UCSD-AML1 (cell line): Measurements from ENCODE around the gene GP5.

Experiments used
- DNase-seq: peaks from one replicate; lab custom pipeline; 2025; ENCODE audit not compliant: unreplicated experiment; lab: John Stamatoyannopoulos, UW

GP5 gene

DNA sequence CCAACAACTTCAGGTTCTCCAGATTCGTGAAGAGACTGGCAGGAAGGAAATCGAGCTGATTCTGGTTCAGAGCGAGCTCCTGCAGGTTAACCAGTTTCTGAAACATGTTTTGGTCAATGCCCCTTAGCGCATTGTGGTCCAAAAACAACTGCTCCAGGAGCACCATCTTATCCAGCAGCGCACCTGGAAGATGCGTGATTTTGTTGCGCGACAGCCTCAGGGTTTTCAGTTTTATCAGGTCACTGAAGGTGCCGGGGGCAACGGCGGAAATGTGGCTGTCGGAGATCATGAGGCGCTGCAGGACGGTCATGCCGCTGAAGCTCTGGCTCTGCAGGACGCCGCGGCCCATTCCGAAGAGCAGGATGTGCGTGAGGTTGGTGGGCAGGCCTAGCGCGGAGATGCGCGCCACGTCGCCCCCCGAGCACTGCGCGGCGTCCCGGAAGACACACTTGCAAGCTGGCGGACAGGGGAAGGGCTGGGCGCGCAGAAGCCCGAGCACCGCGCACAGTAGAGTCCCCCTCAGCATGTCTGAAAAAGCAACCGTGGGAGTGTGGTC lies 1.2 kb downstream of the GP5 start:
- peak; percentile 37 for DNase-seq

DNA sequence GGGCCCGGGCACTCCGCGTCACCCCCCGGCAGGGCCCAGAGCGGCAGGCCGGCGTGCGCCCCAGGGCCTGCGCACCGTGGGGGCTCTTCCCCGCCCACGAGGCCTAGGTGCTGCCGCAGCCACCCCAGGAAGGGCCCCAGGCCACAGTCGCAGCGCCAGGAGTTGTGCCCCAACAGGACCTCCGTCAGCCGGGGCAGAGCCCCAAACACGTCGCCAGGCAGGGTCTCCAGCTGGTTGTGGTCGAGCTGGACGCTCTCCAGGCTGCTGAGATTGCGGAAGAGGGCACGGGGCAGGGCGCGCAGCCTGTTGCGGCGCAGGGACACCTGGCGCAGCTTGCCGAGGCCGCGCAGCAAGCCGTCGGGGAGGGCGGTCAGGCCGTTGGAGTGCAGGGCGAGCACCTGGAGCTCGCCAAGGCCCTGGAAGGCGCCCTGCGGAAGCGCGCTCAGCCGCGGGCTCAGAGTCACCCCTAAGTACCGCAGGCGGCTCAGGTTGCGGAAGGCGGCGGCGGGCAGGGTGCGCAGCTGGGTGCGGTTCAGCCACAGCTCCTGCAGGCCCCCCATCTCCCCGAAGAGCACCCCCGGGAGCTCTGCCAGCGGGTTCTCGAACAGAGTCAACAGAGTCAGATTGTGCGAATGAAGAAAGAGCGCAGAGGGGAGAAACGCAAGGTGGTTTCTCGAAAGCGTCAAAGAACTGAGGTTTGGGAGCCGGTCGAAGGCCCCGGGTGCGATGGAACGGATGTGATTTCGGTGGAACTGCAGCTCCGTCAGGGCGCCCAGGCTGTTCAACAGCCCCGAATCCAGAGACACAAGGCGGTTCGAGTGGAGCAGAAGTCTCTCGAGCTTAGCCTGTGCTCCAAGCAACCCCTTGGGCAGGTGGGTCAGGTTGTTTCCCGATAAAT lies 2.0 kb downstream of the GP5 start:
- DNase-seq = no peak

DNA sequence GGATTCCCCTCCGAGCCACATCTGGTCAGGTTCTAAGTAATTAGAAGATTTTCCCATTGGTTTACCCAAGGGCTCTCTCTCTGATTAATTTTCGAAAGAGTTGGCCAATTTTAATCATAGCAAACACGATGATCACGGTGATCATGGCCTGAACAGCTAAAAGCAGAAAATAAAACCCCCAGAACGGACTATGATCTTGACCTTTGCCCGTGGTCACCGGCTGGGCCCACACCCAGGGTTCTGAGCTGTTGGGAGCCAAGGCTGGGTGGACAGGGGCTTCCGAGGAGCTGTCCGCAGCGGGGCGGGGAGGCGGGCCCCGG lies 2.6 kb downstream of the GP5 start:
- DNase-seq = no peak

DNA sequence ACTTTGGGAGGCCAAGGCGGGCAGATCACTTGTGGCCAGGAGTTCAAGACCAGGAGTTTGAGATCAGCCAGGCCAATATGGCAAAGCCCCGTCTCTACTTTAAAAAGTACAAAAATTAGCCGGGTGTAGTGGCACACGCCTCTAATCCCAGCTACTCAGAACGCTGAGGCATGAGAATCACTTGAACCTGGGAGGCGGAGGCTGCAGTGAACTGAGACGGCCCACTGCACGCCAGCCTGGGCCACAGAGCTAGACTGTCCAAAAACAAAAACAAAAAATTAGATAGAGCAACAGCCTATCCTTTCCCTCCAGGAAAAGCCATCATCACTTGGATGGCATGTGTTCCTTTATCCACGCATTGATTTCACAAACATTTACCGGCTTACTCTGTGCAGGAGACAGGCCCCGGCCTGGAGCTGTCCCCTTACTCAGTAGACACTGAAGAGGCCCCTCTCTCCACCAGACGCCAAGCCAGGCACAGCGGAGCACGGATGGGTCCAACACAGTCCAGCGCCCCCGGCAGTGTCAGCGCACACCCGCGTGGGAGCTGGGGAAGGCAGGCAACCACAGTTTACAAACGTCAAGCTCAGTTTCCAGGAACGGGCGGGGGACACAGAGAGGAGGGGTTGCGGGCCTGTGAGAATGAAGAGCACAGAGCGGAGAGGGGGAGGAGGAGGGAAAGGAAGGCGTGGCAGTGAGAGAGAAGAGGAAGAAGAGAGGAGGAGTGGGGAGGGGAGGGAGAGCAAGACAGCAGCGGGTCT lies 3.1 kb downstream of the GP5 start:
- peak; percentile 30 for DNase-seq

DNA sequence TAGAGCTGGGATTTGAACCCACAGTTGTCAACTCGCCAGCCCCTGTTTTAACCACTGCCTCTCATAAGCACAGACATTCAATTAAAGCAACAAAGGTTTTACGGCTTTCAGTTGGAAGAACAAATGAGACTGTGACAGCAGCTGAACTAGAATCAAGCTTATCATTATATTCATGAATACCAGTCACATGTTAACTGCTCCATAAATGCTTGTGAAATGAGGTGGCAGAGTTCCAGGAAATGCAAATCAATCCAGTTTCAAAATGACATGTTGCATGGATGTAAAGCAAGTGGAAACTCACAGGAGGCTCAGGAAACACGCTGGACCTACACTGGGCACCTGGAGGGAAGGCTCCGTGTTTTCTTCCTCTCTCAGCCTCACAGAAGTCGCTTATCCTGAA lies 3.9 kb downstream of the GP5 start:
- DNase-seq = no peak

DNA sequence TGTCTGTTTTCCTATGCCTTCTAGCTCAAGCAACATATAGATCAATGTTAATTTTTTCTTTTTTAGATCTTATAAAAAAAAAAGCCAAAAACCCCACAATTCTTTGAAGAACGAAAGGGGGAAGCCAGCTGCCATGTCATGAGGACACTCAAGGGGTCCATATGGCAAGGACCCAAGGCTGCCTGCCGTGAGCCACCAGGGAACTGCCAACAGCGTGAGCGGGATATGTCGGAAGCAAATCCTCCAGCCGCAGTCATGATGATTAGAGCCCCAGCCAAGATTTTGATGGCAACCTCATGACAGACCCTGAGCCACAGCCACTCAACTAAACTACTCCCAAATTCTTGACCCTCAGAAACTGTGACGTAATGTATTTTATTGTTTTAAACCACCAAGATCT lies 6.5 kb downstream of the GP5 start:
- no peak for DNase-seq

DNA sequence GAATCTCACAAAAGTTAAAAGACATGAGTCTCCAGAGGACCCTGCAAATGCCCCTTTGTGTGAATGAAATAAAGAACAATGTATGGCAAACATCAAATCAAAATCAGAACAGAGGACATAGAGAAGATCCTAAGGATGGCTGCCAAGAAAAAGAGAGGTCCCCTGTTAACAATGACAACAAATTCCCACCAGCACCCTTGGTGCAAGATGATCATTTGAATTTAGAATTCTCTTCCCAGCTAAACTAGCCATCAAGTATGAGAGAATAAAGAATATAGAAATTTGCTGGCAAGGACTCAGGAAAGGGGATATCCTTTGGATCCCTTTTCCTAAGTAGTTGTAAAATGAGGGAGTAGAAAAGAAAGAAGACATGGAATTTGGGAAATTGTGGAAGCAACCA lies 8.2 kb downstream of the GP5 start:
- DNase-seq = no peak

DNA sequence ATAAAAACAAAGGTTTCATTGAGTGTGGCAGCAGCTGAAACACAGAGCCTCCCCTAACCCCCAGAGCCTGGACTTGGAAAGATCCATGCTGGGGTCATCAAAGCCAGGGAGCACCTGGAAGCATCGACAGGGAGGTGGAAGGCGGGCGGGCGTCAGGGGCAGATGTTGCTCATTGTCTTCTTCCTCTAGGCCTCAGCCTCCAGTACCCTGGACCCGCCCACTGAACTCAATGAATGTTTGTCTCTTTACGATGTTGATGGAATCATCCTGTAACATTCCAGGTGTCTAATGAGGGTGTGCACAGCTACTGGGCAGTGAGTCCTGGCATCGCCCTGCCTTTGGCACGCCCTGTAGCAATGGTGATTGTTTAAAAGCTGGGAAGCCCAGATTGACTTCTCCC lies 9.8 kb downstream of the GP5 start:
- DNase-seq = no peak

DNA sequence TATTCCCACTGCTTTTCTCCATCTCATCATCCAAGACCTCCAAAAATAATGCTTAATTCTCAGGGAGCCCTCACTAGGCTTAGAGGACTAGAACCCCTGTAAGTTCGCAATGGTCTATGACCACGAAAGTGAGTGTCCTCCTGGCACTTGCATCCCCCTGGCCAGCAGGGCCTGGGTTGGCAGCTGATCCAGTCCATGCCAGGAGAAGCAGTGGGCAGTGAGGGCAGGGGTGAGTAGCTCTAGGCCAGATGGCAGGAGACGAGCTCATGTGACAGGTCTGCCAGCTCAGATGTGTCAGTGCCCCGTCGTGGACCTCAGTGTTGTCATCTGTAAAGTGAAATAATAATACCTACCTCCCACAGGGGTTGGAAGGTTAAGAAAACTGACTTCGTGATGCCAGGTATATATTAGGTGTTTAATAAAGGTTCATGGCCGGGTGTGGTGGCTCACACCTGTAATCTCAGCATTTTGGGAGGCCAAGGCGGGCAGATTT lies 11.1 kb downstream of the GP5 start:
- no peak for DNase-seq

DNA sequence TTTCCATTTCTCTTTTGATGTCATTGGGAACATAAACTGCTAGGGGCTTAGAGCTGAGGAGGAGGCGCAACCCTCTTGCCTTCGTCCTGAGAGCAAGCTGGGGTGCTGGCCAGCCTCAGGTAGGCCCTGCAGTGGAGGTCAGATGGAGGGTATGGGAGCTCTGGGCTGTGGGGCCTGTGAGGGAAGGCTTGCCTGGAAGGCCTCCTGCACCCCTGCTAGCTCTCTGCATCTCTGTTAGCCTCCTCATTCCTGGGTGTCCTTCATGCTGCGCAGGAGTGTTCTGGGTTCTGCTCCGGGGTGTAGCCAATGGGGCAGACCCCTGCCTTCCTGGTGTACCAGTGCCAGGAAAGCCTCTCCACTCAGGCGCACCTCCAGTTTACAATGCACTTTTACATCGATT lies 11.8 kb downstream of the GP5 start:
- DNase-seq = no peak

DNA sequence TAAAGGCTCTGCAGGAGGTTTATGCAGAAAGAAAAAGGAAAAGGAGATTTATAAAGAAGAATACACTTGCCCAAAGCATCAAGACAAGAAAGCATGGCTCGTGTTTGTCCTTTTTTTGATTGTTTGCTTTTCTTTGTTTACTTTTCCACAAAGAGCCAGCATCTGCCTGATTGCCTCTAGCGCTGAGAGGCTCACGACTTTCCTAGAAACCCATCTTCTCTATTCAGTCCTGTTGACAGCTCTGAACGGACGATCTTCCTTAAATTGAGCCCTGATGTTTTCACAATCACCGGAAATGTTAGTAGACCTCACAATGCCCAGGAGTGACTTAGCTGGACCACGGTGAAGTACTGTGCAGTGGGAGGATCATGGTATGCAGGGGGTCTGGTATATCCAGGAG lies 12.4 kb downstream of the GP5 start:
- no peak for DNase-seq

DNA sequence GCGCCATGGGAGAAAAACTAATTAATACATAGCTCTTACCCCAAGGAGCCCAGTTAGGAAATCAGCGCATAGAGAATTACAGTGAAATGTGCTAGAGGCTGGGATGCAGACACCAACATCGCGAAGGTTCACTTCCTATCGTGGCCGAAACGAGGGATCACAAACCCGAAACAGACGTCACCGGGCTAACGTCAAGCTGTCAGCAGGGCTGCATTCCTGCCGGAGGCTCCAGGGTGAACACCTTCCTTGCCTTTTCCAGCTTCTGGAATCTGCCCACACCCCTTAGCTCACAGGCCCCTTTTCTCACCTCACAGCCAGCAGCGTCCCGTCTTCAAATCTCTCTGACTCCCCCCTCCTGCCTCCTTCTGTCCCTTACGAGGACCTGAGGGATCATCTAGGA lies 13.0 kb downstream of the GP5 start:
- DNase-seq = no peak

DNA sequence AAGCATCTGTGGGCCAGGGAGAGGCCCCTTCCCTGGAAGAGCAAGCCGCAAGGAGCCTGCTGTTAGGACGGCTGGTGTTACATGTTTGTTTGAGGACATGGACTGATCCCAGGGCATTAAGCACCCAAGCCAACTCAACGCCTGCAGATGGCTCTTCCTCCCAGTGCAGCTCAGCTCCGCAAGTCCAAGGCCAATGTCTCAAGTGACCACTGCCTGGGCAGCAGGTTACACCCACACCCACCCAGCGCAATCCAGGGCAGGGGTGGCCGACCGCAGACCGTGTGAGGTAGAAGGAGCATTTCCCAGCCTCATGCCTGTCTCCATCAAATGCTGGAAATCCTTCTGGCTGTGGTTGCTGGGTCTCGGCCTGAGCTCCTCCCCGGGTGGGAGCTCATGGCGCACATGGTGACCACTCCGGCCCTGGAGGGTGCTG lies 14.5 kb downstream of the GP5 start:
- DNase-seq = no peak

DNA sequence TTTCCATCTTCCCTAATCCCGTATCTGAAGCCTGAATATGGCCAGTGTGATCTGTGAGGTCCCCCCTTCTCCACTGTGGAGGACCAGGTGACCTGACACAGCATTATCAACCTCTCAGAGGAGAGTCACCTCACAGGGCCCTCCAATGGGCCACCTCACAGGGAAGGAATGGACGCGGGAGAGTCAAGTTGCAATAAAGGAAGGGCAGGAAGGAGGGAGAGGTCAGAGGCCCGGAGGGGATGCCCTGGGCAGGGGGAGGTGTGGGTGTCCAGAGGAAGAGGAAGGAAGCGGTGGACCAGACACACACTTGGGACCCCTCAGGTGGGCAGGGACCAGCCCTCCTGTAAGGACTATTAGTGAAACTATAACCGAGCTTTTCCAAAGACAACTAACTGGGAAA lies 14.9 kb downstream of the GP5 start:
- no peak for DNase-seq

DNA sequence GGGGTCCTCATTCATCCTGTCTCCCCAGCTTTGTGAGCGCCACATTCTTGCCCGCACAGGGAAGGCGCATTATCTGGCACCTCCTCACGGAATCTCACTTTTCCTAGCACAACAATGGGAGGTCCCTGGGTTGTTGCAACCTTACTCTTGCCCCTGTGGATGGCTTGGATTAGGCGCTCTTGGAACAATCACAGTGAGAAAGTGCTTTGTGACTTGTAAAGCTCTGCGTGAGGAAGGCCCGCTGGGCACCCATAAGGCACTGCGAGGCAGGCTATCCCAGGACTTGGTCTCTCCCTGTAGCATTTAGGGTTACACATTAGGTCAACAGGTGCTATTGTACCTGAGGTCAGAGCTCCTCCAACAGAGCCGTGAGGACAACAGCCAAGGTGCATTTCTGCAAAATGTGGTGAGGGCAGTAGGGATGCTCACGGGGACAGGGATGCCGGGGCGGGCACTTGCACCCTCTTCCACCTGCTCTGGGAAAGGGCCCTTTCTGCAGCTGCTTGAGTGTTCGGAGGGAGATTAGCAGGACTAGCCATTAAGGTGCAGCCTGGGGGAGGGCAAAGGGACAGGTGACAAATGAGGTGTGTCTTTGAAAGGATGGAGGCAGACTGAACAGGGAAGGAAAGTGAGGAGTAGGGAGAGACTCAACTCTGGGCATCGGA lies 15.7 kb downstream of the GP5 start:
- no peak for DNase-seq

DNA sequence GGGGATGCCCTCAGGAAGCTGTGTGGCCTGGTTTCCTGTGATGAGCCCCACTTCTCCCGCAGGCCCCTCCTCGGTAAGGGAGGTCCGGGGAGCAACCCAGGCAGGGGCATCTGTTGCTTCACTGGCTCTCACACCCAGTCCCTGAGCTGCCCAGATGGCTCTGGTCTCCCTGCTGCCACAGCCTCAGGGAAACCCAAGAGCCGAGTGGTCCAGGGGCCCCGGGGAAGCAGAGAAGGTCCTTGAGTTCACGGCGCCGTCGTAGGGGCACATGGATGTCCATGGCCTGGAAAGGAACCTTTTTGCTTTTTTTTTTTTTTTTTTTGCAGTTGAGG lies 16.2 kb downstream of the GP5 start:
- DNase-seq = no peak

DNA sequence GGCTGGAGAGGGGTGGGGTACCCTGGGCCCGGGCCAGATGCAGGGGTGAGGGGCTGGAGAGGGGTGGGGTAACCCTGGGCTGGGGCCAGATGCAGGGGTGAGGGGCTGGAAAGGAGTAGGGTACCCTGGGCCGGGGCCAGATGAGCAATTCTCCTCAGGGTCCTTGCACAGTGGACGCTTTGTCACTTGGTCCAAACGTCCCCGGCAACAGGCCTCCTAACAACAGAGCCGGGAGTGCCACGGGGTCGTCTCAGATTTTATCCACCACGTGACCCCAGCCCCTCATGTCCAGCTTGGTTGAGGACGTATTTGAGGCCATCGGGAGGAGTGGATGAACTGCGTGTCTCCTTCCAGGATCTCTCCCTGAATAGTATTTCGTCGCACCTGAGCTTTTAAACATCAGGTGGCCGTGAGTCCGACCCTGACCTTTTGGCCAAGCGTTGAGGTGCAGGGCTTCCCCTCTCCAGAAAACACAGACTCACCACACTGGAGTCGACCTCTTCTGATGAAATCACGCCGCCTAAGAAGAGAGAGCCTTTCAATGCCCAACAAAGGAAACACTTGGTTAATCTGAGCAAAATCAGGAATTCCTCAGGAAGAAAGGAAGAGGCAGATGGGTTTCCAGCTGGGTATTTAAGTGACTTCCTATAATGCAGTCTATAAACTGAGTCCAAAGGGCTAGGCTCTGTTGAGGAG lies 16.7 kb downstream of the GP5 start:
- no peak for DNase-seq

DNA sequence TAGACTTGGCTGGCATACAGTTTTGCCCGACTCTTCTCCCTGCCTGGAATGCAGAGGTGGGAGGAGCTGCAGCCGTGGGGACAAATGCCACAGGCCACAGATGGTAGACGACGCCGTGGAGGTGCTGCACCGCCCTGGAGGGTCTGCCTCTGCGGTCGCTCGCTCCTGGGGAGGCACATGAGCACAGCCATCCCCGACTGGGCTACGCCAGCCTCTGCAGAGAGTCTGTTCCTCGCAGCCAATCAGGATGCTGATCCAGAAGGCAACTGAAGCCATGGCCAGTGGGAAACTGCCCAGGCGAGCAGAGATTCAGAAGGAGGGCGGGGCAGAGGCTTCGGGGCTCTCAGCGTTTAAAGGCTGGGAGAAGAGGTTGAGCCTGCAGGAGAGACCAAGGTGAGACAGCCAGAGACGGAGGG lies 17.6 kb downstream of the GP5 start:
- no peak for DNase-seq

DNA sequence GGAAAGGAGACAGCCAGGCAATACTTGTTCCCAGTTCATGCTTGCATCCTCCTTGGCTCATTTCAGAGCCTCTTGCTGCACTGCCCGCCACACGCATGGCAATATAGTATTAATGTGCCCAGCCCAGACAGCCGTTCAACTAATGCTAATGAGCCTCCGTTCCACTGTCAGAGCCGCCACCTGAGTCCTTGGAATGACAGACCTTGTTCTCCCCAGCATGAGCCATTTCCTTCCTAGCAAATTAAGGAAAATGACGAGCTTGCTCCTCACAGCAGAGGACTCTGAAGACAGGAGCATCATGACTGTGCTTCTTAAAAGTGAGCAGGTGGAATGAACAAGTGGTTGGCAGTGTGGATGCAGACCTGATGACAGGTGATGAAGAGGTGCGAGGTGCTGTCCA lies 18.7 kb downstream of the GP5 start:
- no peak for DNase-seq

DNA sequence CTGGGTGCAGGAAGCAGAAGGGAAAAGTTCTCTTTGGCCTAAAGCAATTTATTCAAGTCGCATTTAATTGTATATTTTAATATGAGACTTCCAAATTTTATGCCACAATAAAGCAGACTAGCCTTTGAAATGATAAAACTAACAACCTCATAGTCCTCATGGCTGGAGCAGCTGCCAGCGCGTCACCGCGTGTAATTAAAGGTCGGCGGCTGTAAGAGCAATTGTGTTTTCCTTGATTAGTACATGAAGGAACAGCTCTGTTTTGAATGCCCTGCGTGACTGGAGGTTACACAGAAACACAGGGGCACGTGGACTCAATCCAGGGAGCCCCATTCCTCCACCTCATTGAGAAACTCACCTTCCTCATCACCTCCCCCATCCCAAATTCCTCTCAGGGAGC lies 19.4 kb downstream of the GP5 start:
- DNase-seq = no peak

DNA sequence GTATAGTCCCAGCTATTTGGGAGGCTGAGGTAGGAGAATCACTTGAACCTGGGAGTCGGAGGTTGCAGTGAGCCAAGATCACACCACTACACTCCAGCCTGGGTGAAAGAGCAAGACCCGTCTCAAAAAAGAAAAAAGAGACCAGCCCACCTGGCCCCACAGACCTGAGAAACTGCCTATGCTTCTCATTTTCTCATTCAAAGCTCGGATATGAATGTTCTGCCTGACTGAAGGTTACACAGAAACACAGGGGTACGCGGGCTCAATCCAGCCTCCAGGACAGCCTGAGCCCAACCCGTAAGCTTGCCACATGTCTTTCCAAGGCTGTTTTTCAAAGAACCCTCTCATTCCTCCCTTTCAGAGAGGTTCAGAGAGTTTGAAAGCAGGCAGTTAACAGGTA lies 19.8 kb downstream of the GP5 start:
- DNase-seq = no peak
